ENCODE data around the gene IGLL5. TPM values are rescaled to one million over a fixed set of nuclear protein-coding genes. Genes with fewer than 3 reads are reported as not detected.

The IGLL5 gene
- total and polyA plus RNA-seq, 2 of the 13 experiments (the other 11 are each of a cell fraction or from before 2014, with no cell fraction given) = not detected

DNA sequence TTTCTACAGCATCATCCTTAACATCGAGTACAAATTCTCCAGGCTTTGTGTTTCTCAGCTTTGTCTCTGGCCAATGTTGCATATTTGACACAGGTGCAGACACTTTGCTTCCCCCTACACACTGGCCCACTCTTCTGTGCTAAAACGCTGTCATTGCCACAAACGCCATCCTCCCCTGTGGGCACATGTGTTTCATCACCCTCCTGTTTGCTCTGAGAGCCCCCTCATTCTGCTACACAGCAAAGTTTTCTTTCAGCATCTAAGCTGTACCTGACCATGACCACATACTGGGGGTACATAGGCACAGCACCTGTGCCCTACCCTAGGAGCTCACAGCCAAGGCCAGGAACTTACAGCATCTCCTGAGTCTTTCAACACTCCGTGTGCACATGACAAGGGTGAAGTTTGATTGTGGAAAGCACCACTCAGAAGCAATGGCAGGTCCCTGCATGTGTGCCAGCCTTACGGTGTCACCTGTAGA, 7.9 kb upstream of the IGLL5 start:
- Histone ChIP-seq H2AFZ (ENCODE audit: low read length) (no peak overlapping the region), H3K79me2 (ENCODE audit: insufficient read depth, low read length) (no peaks in the 10 kb centered on the region), H3K36me3 (replicated peaks in 1 of 2; ENCODE audit: control insufficient read depth in 1 of 2, insufficient read depth in 2 of 2, low read length in 2 of 2) (no peaks in the 10 kb centered on the region), H3K9ac (ENCODE audit: insufficient read depth, low read depth, low read length) (no peak overlapping the region), H3K27ac (ENCODE audit: extremely low read length, insufficient read depth, low read length) (no peak overlapping the region), H3K27me3 (ENCODE audit: control insufficient read depth in 1 of 2, insufficient read depth in 2 of 2, low read length in 2 of 2) (peaks cover 0 to 20% of the 10 kb centered on the region in 2 experiments; a peak in 3 of 5 replicates), H3K4me2 (ENCODE audit: low read depth, low read length) (no peak overlapping the region), H3K4me1 (ENCODE audit: insufficient read depth, low read length) (no peaks in the 10 kb centered on the region), H4K20me1 (ENCODE audit: insufficient read depth, low read length) (no peaks in the 10 kb centered on the region), H3K4me3 (replicated peaks in 1 of 3; ENCODE audit: insufficient read depth in 1 of 3, low read depth in 2 of 3, low read length in 3 of 3) (no peak overlapping the region), H3K9me3 (ENCODE audit: low read length) (no peaks in the 10 kb centered on the region)
- intact Hi-C loops (cut with micrococcal nuclease; ENCODE audit: unreplicated experiment) (no loop called here), in situ Hi-C loops (cut with HindIII; ENCODE audit: extremely low pct_ligation_motif_present, low pct_unique_long_range_greater_than_20kb) (loop anchor here (5.0 to 10.0 kb wide), 2 partner anchors 32 to 125 kb away; no protein-coding TSS in a partner anchor)
- ATAC-seq (no peak), DNase-seq (ENCODE audit: low spot score) (no peak), FAIRE-seq (no peak)
- CTCF ChIA-PET (ENCODE audit: low intra/inter-chr PET ratio, low total read pairs) = no interaction called here
- 4% methylated on average over 4 of the region's 5 CpGs for WGBS (ENCODE audit: low lambda C conversion rate)
- BruUV-seq (replicated peaks) = no TSS peak
- POLR2A ChIA-PET = no interaction called here
- TF ChIP-seq, protein P1, sequence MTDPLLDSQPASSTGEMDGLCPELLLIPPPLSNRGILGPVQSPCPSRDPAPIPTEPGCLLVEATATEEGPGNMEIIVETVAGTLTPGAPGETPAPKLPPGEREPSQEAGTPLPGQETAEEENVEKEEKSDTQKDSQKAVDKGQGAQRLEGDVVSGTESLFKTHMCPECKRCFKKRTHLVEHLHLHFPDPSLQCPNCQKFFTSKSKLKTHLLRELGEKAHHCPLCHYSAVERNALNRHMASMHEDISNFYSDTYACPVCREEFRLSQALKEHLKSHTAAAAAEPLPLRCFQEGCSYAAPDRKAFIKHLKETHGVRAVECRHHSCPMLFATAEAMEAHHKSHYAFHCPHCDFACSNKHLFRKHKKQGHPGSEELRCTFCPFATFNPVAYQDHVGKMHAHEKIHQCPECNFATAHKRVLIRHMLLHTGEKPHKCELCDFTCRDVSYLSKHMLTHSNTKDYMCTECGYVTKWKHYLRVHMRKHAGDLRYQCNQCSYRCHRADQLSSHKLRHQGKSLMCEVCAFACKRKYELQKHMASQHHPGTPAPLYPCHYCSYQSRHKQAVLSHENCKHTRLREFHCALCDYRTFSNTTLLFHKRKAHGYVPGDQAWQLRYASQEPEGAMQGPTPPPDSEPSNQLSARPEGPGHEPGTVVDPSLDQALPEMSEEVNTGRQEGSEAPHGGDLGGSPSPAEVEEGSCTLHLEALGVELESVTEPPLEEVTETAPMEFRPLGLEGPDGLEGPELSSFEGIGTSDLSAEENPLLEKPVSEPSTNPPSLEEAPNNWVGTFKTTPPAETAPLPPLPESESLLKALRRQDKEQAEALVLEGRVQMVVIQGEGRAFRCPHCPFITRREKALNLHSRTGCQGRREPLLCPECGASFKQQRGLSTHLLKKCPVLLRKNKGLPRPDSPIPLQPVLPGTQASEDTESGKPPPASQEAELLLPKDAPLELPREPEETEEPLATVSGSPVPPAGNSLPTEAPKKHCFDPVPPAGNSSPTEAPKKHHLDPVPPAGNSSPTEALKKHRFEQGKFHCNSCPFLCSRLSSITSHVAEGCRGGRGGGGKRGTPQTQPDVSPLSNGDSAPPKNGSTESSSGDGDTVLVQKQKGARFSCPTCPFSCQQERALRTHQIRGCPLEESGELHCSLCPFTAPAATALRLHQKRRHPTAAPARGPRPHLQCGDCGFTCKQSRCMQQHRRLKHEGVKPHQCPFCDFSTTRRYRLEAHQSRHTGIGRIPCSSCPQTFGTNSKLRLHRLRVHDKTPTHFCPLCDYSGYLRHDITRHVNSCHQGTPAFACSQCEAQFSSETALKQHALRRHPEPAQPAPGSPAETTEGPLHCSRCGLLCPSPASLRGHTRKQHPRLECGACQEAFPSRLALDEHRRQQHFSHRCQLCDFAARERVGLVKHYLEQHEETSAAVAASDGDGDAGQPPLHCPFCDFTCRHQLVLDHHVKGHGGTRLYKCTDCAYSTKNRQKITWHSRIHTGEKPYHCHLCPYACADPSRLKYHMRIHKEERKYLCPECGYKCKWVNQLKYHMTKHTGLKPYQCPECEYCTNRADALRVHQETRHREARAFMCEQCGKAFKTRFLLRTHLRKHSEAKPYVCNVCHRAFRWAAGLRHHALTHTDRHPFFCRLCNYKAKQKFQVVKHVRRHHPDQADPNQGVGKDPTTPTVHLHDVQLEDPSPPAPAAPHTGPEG (CRISPR knock-in tag; IDR thresholded peaks at IDR 0.05) = no peak
- TF ChIP-seq FOXO1 (CRISPR knock-in tag; IDR thresholded peaks at IDR 0.05) (no peak), KDM1A (CRISPR knock-in tag; IDR thresholded peaks at IDR 0.05) (no peak), GTF3A (CRISPR knock-in tag; conservative IDR thresholded peaks at IDR 0.05) (no peak), RCOR2 (CRISPR knock-in tag; IDR thresholded peaks at IDR 0.05) (no peak), TBL1XR1 (IDR thresholded peaks at IDR 0.05; ENCODE audit: borderline replicate concordance, low read length, partially characterized antibody) (no peak), SRSF9 (IDR thresholded peaks at IDR 0.05; ENCODE audit: borderline replicate concordance, insufficient read depth, low read depth, low read length, poor library complexity, severe bottlenecking) (no peak), ZNF75D (CRISPR knock-in tag; IDR thresholded peaks at IDR 0.05; ENCODE audit: borderline replicate concordance) (no peak), ZNF567 (CRISPR knock-in tag; IDR thresholded peaks at IDR 0.05; ENCODE audit: borderline replicate concordance) (no peak), ZFP36L1 (CRISPR knock-in tag; IDR thresholded peaks at IDR 0.05) (no peak)
- TF ChIP-seq, protein P2, sequence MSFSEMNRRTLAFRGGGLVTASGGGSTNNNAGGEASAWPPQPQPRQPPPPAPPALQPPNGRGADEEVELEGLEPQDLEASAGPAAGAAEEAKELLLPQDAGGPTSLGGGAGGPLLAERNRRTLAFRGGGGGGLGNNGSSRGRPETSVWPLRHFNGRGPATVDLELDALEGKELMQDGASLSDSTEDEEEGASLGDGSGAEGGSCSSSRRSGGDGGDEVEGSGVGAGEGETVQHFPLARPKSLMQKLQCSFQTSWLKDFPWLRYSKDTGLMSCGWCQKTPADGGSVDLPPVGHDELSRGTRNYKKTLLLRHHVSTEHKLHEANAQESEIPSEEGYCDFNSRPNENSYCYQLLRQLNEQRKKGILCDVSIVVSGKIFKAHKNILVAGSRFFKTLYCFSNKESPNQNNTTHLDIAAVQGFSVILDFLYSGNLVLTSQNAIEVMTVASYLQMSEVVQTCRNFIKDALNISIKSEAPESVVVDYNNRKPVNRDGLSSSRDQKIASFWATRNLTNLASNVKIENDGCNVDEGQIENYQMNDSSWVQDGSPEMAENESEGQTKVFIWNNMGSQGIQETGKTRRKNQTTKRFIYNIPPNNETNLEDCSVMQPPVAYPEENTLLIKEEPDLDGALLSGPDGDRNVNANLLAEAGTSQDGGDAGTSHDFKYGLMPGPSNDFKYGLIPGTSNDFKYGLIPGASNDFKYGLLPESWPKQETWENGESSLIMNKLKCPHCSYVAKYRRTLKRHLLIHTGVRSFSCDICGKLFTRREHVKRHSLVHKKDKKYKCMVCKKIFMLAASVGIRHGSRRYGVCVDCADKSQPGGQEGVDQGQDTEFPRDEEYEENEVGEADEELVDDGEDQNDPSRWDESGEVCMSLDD (CRISPR knock-in tag; IDR thresholded peaks at IDR 0.05; ENCODE audit: borderline replicate concordance) = no peak
- TF ChIP-seq, protein P3, sequence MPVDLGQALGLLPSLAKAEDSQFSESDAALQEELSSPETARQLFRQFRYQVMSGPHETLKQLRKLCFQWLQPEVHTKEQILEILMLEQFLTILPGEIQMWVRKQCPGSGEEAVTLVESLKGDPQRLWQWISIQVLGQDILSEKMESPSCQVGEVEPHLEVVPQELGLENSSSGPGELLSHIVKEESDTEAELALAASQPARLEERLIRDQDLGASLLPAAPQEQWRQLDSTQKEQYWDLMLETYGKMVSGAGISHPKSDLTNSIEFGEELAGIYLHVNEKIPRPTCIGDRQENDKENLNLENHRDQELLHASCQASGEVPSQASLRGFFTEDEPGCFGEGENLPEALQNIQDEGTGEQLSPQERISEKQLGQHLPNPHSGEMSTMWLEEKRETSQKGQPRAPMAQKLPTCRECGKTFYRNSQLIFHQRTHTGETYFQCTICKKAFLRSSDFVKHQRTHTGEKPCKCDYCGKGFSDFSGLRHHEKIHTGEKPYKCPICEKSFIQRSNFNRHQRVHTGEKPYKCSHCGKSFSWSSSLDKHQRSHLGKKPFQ (CRISPR knock-in tag; IDR thresholded peaks at IDR 0.05; ENCODE audit: insufficient replicate concordance) = no peak
